HepG2 (cell line): ENCODE data around the gene SKIC2. TPM values are rescaled to one million over a fixed set of nuclear protein-coding genes. Genes with fewer than 3 reads are reported as not detected.
"Not testable (repeated sequence)": the region's sequence is repeated elsewhere in the genome, so short reads cannot be mapped to it uniquely, and the experiment has no call there.

ENCODE experiments used
- ATAC-seq: fragments of 200-7000 bp; cut with Tn5 transposase; 3 replicates; pipeline ENCODE4 v1.9.1; 2020; ENCODE audit warnings: mild to moderate bottlenecking, moderate library complexity
- BruUV-seq: library from RNA; stranded (reverse); fragments of 400-500 nt; replicated peaks from 2 replicates; lab custom pipeline; 2021; lab: Mats Ljungman, UMichigan
- CTCF ChIA-PET: fragments of 300-600 bp; formaldehyde crosslinking; extraction: SDS; loops from one replicate; lab custom pipeline; 2021; ENCODE audit warnings: low total read pairs, inconsistent platforms, low intra/inter-chr PET ratio; lab: Yijun Ruan, JAX
- POLR2A ChIA-PET: fragments of 350-600 bp; sonication (Branson Sonifier 250); formaldehyde crosslinking; loops from one replicate; lab custom pipeline; 2020; ENCODE audit warnings: antibody characterized with exemption, inconsistent platforms; lab: Yijun Ruan, JAX
- DNase-seq: peaks from one replicate; pipeline ENCODE4 v3.0.0-alpha.2; 2015; ENCODE audit warnings: low spot score
- FAIRE-seq: peaks from 3 replicates; lab custom pipeline; 2011; peaks lifted over from hg19 to GRCh38; lab: Jason Lieb, UNC
- H2AFZ ChIP-seq: one replicate; pipeline ENCODE4 v1.6.1; 2011; ENCODE audit warnings: low read length, inconsistent platforms
- H3K27ac ChIP-seq: fragments of 300-600 bp; 3 replicates; pipeline ENCODE4 v1.8.0; 2011; ENCODE audit warnings: mixed run types, mild to moderate bottlenecking, mixed read lengths, low read length, inconsistent platforms; ENCODE audit not compliant: insufficient read depth; ENCODE audit errors: extremely low read length
- H3K27me3 ChIP-seq, 2 experiments: fragments of 200-600 bp in 1 of 2; 2 replicates in 1 of 2; 3 replicates in 1 of 2; pipeline versions ENCODE4 v1.6.0 to v1.8.0; 2011; ENCODE audit warnings: low read length in 2 of 2, mild to moderate bottlenecking in 2 of 2, moderate library complexity in 2 of 2, inconsistent platforms in 1 of 2; ENCODE audit not compliant: insufficient read depth in 2 of 2, control insufficient read depth in 1 of 2
- H3K36me3 ChIP-seq, 2 experiments: fragments of 200-600 bp in 1 of 2; replicated peaks in 1 of 2; 2 replicates in 1 of 2; 3 replicates in 1 of 2; pipeline versions ENCODE4 v1.5.1 to v1.8.0; 2011; ENCODE audit warnings: low read length in 2 of 2, inconsistent platforms in 1 of 2; ENCODE audit not compliant: insufficient read depth in 2 of 2, control insufficient read depth in 1 of 2
- H3K4me1 ChIP-seq: 2 replicates; pipeline ENCODE4 v1.5.1; 2012; ENCODE audit warnings: low read length, inconsistent platforms; ENCODE audit not compliant: insufficient read depth
- H3K4me2 ChIP-seq: 2 replicates; pipeline ENCODE4 v1.6.0; 2011; ENCODE audit warnings: low read depth, low read length, inconsistent platforms
- H3K4me3 ChIP-seq, 3 experiments: fragments of 200-600 bp in 1 of 3; sonication (generic), shearing (Covaris generic) in 1 of 3; replicated peaks in 1 of 3; 2 replicates each; pipeline ENCODE4 v1.5.1; 2011 to 2016; ENCODE audit warnings: low read length in 3 of 3, inconsistent platforms in 2 of 3, low read depth in 2 of 3, mild to moderate bottlenecking in 2 of 3, control low read depth in 1 of 3, mixed read lengths in 1 of 3; ENCODE audit not compliant: insufficient read depth in 1 of 3
- H3K79me2 ChIP-seq: one replicate; pipeline ENCODE4 v1.6.1; 2011; ENCODE audit warnings: low read length, inconsistent platforms; ENCODE audit not compliant: insufficient read depth
- H3K9ac ChIP-seq: 2 replicates; pipeline ENCODE4 v1.6.0; 2011; ENCODE audit warnings: mild to moderate bottlenecking, low read depth, low read length, inconsistent platforms; ENCODE audit not compliant: insufficient read depth
- H3K9me3 ChIP-seq: 2 replicates; pipeline ENCODE4 v1.5.1; 2012; ENCODE audit warnings: mild to moderate bottlenecking, low read length
- H4K20me1 ChIP-seq: 2 replicates; pipeline ENCODE4 v1.6.0; 2011; ENCODE audit warnings: inconsistent platforms, mild to moderate bottlenecking, low read length, moderate library complexity; ENCODE audit not compliant: insufficient read depth
- HHEX ChIP-seq: IDR thresholded peaks from 2 replicates; pipeline ENCODE4 v1.6.1; 2016; ENCODE audit warnings: control low read depth
- WGBS: methylation state at CpG from one replicate; pipeline ENCODE4 v1.1.6; 2017; ENCODE audit warnings: low lambda C conversion rate; 5-methylcytosine and 5-hydroxymethylcytosine counted together
- in situ Hi-C: cut with HindIII; loops from 2 replicates; pipeline ENCODE4 v1.10.0; 2017; ENCODE audit warnings: low pct_unique_long_range_greater_than_20kb; ENCODE audit not compliant: extremely low pct_ligation_motif_present
- intact Hi-C: fragments of 100-400 bp; cut with micrococcal nuclease; formaldehyde crosslinking; loops from one replicate; pipeline ENCODE4 v1.10.0; 2022; ENCODE audit not compliant: unreplicated experiment
- polyA plus RNA-seq, 8 experiments: library from polyadenylated mRNA; depleted of rRNA in 3 of 8; stranded (reverse) in 7 of 8; unstranded in 1 of 8; fragments of >200 nt; fragmentation: Illumina TruSeq in 4 of 8; extraction: Trizol in 4 of 8; gene quantifications; 2 replicates each; pipeline versions ENCODE4 v1.2.1 to v1.2.3, GENCODE V29; 2011 to 2016; ENCODE audit warnings: low read depth in 4 of 8, missing spikeins in 1 of 8, mixed read lengths in 1 of 8; ENCODE audit not compliant: insufficient read depth in 1 of 8
- total RNA-seq, 5 experiments: library from RNA; depleted of rRNA; stranded (reverse); fragments of >200 nt; fragmentation: Illumina TruSeq; extraction: Trizol; gene quantifications; 2 replicates each; pipeline ENCODE4 v1.2.3, GENCODE V29; 2016; ENCODE audit warnings: low read depth in 1 of 5
- TF ChIP-seq, protein P1 (sequence below), 2 experiments: IDR thresholded peaks; 2 replicates each; pipeline ENCODE4 v1.6.1; 2011 to 2012; ENCODE audit warnings: low read length in 2 of 2, borderline replicate concordance in 1 of 2, low read depth in 1 of 2, mild to moderate bottlenecking in 1 of 2, moderate library complexity in 1 of 2

Gene SKIC2
- total and polyA plus RNA-seq, 2 of the 13 experiments (the other 11 are each of a cell fraction or from before 2014, with no cell fraction given): 67.1 to 68.4 TPM

DNA sequence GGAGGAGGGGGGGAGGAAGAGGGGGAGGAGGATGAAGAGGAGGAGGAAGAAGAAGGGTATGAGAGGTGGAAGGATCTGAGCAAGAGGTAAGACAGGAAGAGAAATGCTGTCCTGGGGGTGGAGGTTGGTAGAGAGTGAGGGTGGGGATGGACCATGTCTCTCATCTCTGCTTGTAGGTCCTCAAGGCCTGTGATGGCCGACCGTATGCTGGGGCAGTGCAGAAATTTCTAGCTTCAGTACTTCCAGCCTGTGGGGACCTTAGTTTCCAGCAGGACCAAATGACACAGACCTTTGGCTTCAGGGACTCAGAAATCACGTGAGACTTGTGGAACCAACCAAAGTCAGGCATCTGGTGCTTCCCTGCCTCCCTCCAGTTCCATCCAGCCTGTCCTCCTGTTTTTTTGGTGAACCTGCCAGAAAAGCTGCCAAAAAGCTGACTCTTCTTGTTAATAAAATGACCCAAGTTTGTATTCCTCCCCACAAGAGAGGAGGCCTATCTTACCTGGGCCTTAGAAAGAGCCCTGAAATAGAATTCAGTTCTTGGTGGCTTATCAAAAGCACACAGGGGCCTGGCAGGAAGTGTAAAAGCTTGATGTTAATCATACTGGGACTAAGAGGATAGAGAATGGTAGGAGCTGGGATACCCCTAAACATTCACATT is 20.4 kb downstream of the SKIC2 start (continued):
- TF ChIP-seq, protein P1, sequence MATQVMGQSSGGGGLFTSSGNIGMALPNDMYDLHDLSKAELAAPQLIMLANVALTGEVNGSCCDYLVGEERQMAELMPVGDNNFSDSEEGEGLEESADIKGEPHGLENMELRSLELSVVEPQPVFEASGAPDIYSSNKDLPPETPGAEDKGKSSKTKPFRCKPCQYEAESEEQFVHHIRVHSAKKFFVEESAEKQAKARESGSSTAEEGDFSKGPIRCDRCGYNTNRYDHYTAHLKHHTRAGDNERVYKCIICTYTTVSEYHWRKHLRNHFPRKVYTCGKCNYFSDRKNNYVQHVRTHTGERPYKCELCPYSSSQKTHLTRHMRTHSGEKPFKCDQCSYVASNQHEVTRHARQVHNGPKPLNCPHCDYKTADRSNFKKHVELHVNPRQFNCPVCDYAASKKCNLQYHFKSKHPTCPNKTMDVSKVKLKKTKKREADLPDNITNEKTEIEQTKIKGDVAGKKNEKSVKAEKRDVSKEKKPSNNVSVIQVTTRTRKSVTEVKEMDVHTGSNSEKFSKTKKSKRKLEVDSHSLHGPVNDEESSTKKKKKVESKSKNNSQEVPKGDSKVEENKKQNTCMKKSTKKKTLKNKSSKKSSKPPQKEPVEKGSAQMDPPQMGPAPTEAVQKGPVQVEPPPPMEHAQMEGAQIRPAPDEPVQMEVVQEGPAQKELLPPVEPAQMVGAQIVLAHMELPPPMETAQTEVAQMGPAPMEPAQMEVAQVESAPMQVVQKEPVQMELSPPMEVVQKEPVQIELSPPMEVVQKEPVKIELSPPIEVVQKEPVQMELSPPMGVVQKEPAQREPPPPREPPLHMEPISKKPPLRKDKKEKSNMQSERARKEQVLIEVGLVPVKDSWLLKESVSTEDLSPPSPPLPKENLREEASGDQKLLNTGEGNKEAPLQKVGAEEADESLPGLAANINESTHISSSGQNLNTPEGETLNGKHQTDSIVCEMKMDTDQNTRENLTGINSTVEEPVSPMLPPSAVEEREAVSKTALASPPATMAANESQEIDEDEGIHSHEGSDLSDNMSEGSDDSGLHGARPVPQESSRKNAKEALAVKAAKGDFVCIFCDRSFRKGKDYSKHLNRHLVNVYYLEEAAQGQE (IDR thresholded peaks at IDR 0.05; ENCODE audit: borderline replicate concordance in 1 of 2, low read depth in 1 of 2, low read length in 2 of 2): no peak
- no peak for TF ChIP-seq HHEX (CRISPR knock-in tag)

DNA sequence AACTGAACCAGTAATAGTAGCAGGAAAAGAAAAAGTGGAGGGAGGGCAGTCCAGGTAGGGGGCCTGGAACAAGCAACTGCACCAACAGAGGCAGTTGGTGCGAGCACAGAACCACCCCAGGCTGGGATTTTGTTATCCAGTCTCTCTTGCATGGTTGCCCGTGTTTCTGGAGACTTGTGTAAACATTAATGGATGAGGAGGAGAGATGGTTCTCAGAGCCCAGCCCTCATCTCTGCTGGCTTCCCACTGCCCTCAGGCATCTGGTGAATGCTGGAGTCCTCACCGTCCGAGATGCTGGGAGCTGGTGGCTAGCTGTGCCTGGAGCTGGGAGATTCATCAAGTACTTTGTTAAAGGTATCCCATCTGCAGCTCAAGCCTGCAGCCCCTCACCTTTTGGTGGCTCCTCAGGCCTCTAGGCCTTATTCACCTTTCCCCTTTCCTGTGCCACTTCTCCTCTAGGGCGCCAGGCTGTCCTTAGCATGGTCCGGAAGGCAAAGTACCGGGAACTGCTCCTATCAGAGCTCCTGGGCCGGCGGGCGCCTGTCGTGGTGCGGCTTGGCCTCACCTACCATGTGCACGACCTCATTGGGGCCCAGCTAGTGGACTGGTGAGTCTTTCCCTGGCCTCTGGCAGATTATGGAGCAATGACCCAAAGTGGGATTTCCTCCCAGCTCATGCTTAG is 21.4 kb downstream of the SKIC2 start:
- ATAC-seq, FAIRE-seq, H3K27ac ChIP-seq, H3K4me3 ChIP-seq, in situ Hi-C loops, H3K36me3 ChIP-seq, H3K79me2 ChIP-seq, H3K4me2 ChIP-seq, H3K4me1 ChIP-seq, DNase-seq, BruUV-seq, intact Hi-C loops, H3K27me3 ChIP-seq, H3K9ac ChIP-seq, H2AFZ ChIP-seq, CTCF ChIA-PET, H4K20me1 ChIP-seq, H3K9me3 ChIP-seq: not testable (repeated sequence)
- POLR2A ChIA-PET: interaction anchor here (0.8 to 1.3 kb wide), 3 partner anchors 9 to 78 kb away, joined by 3 to 5 read pairs (median 3); partner anchors contain the start of genes DXO, NELFE, SKIC2 and ZBTB12
- 95% methylated on average over 13 of the region's 13 CpGs for WGBS

DNA sequence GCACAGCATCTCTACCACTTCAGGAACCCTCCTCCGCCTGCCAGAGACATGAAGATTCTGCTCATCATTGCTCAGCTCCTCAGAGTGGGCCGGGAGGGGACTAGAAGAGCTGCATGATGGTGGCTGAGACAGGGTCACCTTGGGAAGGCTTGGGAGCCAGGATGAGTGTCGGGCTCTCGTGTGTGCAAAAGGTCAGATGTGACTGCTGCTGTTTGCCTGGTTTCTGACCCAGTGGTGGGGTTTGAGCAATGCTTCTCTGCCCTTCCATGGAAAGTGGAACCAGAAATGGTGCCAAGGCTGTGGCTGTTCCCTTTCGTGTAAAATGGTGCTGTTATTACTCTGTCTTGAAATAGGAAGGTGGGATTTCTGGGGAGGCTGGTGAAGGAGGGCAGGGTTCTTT is 22.0 kb downstream of the SKIC2 start:
- H3K27ac ChIP-seq, H3K4me1 ChIP-seq, H2AFZ ChIP-seq, H3K9ac ChIP-seq, FAIRE-seq, H3K36me3 ChIP-seq, intact Hi-C loops, H3K9me3 ChIP-seq, DNase-seq, in situ Hi-C loops, CTCF ChIA-PET, H3K4me2 ChIP-seq, H3K4me3 ChIP-seq, H4K20me1 ChIP-seq, H3K27me3 ChIP-seq, BruUV-seq, H3K79me2 ChIP-seq: not testable (repeated sequence)
- no CpG with 5 or more reads among the region's 5 CpGs for WGBS
- ATAC-seq: peak; percentile 4; the same call in 2 of the 3 replicates
- POLR2A ChIA-PET: interaction anchor here (1.1 kb wide), 1 partner anchor 9 kb away, joined by 3 read pairs; the partner anchor contains the start of gene DXO

DNA sequence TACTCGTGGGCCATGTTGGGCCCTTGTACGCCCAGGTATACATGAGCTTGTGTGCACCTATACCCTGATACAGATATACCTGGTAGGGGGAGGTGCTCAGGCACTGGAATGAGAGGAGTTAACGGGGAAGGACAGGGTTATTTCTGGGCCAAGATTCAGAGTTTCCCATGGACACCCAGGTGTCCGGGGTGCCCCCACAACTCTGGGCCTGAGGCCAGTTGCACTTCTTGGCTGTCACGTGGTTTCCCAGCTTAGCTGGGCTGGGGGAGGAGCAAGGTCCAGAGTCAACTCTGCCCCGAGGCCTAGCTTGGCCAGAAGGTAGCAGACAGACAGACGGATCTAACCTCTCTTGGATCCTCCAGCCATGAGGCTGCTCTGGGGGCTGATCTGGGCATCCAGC is 22.8 kb downstream of the SKIC2 start, which contains the start of gene C4A:
TSS of gene C4A (plus strand) at position 314 of the 400 bp plus-strand sequence. CDS start at position 365, 51 bp downstream.
- H3K4me3 ChIP-seq, BruUV-seq, intact Hi-C loops, H3K4me1 ChIP-seq, in situ Hi-C loops, H3K79me2 ChIP-seq, H3K36me3 ChIP-seq, H2AFZ ChIP-seq, H3K4me2 ChIP-seq, H3K27ac ChIP-seq, DNase-seq, H3K9ac ChIP-seq, H3K9me3 ChIP-seq, H4K20me1 ChIP-seq, H3K27me3 ChIP-seq, POLR2A ChIA-PET, CTCF ChIA-PET: not testable (repeated sequence)
- ATAC-seq: peak; percentile 85
- FAIRE-seq: peak; percentile 64
- WGBS: no CpG with 5 or more reads among the region's 7 CpGs
